HL-60 (cell line): ENCODE data around the gene ZNF384.

Experiments
- CTCF ChIP-seq: IDR thresholded peaks from one replicate; pipeline ENCODE4 v1.5.1; 2011; ENCODE audit warnings: low read length, control low read depth, inconsistent platforms; ENCODE audit not compliant: insufficient read depth
- GABPA ChIP-seq: IDR thresholded peaks from 2 replicates; pipeline ENCODE4 v1.6.1; 2012; ENCODE audit warnings: low read depth
- POLR2AphosphoS5 ChIP-seq: IDR thresholded peaks from 2 replicates; pipeline ENCODE4 v1.6.1; 2012; ENCODE audit warnings: low read depth

- TF ChIP-seq CTCF, result no peak
- no peak for TF ChIP-seq POLR2AphosphoS5
- no peak for TF ChIP-seq GABPA
These were observed 50.9 kb downstream of the ZNF384 start for GRCh38 chr12:6638305-6638704.
